TTC549 (cell line): ENCODE measurements around the gene CCDC86.
"Not testable (repeated sequence)": the region's sequence is repeated elsewhere in the genome, so short reads cannot be mapped to it uniquely, and the experiment has no call there.

Experiments used
- FAIRE-seq: peaks from 2 replicates; lab custom pipeline; 2012; peaks lifted over from hg19 to GRCh38; lab: Jason Lieb, UNC

Gene CCDC86, protein sequence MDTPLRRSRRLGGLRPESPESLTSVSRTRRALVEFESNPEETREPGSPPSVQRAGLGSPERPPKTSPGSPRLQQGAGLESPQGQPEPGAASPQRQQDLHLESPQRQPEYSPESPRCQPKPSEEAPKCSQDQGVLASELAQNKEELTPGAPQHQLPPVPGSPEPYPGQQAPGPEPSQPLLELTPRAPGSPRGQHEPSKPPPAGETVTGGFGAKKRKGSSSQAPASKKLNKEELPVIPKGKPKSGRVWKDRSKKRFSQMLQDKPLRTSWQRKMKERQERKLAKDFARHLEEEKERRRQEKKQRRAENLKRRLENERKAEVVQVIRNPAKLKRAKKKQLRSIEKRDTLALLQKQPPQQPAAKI

GRCh38 chr11:60841797-60842667 lies at the start of gene CCDC86:
CCDC86 (plus strand) TSS chr11:60842113; CDS start chr11:60842125, 12 bp downstream.
- peak; percentile 65 for FAIRE-seq

- FAIRE-seq: no peak
Observed at GRCh38 chr11:60792521-60792920, 49.4 kb upstream of the CCDC86 start.

DNA sequence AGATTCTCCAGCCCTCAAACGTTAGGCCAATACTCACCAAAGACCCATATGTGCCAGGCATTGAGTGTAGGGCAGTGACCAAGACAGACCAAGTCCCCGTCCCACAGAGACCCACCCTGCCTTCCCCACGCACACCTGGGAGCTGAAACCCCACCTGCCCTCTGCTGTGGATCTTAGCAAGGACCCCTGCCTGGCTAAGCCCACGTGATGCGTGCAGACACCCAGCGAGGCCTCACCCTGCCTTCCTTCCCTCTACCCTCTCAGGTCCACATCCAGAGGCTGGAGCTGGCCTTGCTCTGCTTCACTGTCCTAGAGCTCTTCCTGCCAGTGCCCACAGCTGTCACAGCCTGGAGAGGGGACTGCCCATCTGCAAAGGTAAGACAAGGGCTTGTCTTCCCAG lies 46.6 kb upstream of the CCDC86 start:
- FAIRE-seq: no peak

DNA sequence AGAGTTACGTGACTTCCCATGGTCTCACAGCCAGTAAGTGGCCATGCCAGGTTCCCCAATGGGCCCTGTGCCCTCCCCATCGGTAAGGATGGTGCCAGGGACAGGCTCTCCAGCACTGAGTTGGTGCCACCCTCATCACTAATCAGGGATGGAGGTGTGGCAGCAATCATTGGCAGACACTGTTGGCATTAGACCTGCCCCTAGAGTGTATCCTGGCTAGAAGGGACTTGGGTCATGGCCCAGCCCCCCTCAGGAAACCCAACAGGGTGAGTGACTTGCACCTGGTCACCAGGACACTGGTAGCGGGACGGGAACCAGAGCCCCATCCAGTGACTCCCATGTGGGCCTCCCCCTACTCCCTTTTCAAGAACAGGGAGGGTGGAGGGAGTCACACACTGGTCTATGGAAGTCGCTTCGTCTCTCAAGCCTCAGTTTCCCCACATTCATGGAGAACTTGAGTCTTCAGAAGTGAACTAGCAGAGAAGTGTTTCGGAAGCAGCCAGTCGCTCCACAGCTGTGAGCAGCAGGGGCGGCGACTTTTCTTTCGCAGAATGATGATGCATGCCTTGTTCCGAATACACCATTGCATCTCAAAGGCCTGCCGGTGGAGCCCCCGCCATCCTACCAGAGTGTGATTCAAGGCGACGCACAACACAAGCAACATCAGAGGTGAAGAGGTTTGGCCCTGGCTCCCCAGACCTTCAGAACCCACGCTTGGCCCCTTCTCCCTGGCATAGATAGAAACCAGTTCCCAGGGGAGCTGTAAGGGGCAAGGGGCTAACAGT lies 43.9 kb upstream of the CCDC86 start:
- no peak for FAIRE-seq

DNA sequence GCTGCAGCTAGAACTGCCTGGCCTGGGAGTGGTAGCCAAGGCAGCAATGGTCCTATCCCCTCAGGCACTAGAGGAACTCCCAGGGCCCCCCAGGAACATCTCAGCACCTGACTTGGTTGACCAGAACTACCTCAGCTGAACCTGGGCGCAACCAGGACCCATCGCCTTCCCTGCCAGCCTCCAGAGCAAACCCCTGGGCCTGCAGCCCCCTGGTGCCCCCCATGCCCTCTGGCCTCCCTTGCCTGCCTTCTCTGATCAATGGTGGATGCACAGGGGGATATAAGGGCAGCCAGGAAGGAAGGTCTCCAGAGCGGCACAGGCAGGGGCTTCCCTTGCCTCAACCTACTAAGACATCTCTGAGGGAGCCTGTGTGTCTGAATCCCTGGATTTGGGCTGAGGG lies 43.3 kb upstream of the CCDC86 start:
- FAIRE-seq: no peak

DNA sequence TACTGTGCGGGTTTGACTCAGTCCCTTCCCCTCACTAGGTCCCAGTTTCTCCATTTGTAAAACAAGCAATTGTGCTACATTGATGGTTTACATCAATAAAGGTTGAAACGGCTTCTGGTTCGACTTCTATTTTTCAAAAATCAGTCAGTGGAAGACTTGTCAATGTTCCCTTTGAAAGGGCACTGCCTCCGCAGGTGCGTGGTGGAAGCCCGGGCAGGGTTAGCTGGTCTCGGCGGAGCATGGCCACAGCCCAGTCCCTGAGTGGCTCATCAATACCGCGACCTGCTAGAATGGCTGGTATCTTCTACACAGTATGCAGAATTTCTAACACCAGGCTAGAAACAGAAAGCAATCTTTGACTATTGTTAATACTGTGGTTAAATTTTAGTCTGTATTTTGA lies 40.7 kb upstream of the CCDC86 start:
- FAIRE-seq: no peak

DNA sequence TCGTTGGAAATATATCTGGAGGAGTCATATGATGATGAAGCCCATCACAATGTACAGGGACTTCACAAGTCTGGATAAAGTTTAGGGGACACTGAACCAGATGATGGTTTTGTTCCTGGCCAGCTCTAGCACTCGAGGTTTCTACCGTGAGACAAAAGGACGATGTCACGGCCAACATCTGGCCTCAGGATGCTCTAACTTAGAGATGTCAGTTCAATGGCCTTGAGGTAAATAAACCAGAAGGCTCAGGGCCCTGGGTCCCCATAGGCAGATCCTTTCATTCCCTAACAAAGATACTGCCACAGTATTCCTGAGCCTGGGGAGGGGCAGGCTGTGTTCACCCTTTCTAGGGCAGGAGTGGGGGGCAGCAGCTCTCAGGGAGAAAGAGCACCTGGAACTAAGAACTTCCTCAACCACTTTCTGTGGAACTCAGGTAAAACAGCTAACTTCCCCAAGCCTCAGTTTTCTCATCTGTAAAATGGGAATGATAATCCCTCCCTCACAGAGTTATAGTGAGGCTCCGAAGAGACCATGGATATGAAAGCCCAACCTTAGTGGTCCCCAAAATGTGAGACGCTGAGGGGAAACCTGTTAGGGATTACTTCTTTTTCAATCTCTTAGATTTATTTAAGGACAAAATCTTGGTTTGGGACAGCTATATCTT lies 38.5 kb upstream of the CCDC86 start:
- FAIRE-seq: no peak

DNA sequence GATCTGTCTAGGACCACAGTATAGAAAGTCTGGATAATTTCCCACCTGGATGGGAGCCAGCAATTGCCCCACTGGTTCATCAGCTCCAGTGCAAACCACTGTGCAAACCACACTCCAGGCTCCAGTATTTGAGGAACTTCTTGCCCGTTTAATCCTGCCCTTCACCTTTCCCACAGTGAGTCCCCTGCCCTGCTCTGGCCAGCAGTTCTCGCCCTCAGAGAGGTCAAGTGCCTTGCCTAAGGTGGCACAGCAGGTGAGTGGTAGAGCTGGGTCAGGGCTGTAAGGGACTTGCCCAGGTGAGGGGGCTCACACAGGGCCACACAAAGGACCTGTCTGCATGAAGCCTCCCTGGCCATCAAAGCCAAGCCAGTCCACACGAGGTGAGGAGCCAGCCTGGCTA lies 32.7 kb upstream of the CCDC86 start:
- no peak for FAIRE-seq

DNA sequence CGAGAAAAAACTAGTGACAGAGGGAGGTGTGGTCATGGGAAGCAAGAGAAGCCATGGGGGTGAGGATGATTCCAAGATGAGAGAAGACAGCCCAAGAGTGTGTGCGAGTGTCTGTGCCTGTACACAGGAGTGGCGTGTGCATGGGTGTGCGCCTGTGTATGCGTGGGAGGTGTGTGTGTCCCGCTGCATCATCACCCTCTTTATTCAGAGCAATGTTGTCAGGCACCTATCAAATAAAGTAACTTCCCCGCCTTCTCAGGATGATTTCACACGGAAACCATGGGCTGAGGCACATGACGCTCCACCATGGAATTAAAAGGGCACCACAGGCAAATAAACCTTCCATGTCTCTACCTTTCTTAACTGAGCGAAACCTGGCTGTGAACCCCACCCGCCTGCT lies 32.2 kb upstream of the CCDC86 start:
- no peak for FAIRE-seq

DNA sequence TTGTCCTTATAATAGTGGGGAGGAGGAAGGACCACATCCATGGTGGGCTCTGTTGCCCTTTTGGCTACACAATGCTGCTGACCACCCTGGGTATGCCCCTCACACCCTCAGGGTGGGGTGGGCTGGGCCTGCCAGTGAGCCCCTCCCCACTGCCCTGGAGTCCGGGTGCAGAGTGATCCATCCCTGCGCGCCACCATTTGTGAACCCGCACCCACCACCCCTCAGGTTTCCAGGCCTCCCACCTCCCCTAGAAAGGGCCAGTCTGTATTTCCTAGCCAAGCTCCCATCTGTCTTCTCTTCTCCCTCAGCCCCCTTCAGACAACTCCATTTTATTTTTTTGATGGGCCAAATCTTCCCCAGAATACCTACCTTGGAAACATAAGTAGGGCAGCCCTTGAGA lies 31.8 kb upstream of the CCDC86 start:
- FAIRE-seq: no peak

GRCh38 chr11:60810569-60810968 lies 31.3 kb upstream of the CCDC86 start:
- FAIRE-seq: no peak

GRCh38 chr11:60813324-60813723 lies 28.6 kb upstream of the CCDC86 start:
- no peak for FAIRE-seq

DNA sequence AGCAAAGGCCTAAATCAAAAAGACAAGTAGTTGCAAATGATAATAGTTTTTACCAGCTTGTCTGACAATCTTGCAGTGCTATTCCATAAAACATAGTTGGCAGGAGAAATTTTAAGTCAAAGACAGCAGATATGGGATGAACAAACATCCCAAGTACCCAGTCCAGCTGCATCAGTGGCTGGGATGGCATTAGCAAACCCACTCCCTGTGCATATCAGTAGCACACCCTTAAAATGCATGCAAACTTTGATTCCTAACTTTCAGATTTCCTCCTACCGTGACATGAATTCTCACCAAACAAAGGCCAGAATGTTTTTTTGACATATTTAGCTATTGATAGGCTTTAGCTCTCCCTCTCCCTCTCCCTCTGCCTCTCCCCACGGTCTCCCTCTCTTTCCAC lies 27.8 kb upstream of the CCDC86 start:
- FAIRE-seq: no peak

DNA sequence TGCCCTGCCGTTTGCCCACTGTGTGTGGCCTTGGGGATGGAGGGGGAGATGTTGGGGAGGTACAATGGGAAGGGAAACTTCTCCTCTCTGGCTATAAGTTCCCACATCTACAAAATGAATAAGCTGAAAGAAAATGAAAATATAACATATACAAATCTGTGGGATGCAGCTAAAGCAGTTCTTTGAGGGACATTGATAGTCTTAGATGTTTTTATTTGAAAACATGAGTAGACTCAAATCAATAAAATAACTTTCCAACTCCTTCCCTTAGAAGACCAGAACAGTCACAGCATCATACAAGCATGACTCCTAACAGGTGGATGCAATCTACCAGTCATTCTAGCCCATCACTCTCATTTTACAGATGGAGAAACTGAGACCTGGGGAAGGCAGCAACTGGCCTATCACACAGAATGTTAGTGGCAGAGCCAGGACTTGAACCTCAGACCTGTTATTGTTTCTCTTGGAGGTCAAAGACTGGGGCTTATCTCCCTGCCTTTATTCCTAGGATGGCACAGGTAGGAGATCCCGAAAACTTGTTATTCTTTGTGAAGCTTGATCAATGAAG lies 25.2 kb upstream of the CCDC86 start:
- no peak for FAIRE-seq

DNA sequence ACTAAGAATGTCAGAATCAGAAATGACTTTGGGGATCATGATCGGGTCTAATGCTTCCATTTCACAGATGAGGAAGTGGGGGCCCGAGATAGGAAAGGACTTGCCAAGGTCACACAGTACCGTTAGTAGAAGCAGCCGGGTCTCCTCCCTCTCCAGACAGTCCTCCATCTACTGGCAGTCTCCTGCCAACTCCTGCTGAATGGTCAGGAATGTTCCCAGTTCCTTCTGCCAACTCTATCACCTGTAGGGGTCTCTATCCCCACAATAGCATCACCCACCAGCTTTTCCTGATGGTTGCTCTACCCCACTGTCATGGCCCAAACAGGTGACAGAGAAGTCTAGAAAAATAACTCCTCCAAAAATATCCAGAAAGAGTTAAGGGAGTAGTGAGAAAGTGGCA lies 23.9 kb upstream of the CCDC86 start:
- FAIRE-seq: no peak

DNA sequence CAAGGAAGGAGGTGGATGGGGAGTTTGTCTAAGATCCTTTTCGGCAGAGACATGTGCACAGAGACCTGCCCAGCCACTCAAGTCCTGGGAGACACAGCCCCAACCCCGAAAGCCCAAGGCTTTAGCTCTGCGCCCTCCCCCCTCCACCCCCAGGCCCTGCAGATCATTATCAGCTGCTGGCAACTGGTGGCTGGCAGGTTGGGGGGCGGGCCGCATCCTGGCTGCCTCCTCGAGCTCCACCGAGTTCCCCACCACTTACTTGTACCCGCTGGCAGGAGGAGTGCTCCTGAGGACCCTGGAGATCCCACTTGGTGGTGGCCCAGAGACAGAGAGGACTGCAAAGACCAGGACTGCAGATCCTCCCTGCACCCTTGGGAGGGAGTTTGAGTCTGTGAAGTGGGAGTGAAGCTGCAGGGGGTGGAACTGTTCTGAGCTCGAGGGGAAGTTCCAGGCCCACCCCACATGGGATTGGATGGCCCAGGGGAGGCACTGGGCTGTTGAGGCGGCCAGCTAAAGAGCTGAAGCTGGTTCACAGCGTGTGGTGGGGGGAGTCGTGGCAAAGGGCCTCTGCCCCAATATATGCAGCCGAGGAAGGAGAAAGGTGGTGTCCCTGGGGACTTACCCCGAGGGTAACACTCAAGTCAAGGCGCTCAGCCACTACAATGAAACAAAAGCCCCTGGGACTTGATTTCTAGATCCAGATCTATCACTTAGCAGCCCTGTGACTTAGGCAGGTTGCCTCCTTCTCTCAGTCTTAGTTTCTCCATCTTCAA lies 19.9 kb upstream of the CCDC86 start:
- no peak for FAIRE-seq

DNA sequence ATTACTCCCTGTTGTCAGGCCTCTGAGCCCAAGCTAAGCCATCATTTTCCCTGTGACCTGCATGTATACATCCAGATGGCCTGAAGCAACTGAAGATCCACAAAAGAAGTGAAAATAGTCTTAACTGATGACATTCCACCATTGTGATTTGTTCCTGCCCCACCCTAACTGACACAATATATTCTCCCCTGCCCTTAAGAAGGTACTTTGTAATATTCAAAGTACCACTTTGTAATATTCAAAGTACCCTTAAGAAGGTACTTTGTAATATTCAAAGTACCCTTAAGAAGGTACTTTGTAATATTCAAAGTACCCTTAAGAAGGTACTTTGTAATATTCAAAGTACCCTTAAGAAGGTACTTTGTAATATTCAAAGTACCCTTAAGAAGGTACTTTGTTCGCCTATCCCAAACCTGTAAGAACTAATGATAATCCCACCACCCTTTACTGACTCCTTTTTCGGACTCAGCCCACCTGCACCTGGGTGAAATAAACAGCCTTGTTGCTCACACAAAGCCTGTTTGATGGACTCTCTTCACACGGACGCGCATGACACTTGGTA lies 18.1 kb upstream of the CCDC86 start:
- not testable (repeated sequence) for FAIRE-seq

- no peak for FAIRE-seq
Observed at GRCh38 chr11:60825118-60825517, 16.8 kb upstream of the CCDC86 start.

GRCh38 chr11:60825790-60826189 lies 16.1 kb upstream of the CCDC86 start:
- no peak for FAIRE-seq

DNA sequence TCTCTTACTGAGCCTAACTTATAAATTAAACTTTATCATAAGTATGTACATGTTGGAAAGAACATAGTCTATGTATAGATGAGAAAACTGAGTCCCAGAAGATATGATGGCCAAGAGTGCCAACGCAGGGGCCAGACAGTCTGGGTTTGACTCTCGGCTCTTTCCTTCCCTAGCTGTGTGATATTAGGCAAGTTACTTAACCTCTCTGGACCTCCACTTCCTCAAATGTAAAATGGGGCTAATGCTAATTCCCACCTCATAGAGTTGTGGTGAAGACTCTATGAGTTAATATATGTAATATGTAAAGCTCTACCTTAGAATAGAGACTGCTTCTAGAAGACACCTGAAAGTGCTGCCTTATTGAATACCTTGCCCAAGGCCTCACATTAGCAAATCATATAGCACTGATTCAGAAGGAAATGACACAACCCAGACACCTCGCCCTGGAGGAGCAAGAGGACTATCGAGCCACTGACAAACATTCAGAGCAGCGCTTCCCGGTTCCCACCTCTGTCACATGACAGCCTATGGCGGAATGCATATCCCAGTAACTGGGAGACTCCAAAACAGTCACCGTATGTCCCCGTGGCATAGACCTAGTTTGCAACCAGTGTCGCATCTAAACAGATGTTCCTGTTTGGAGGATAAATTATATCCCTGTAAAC lies 11.3 kb upstream of the CCDC86 start:
- no peak for FAIRE-seq
